Lower leg skin (tissue), 3 donors: Measurements from ENCODE around the gene ZPLD1.

Experiments
- POLR2A ChIP-seq, 2 donors: fragments of 450-650 bp; IDR thresholded peaks; one replicate each; pipeline ENCODE4 v1.6.1; 2016 to 2017; ENCODE audit warnings: antibody characterized with exemption in 2 of 2, mild to moderate bottlenecking in 1 of 2, moderate library complexity in 1 of 2
- TF ChIP-seq, protein P1 (sequence below), 3 donors: fragments of 450-650 bp; IDR thresholded peaks; one replicate each; pipeline ENCODE4 v1.5.1; 2016; ENCODE audit warnings: antibody characterized with exemption in 3 of 3, mild to moderate bottlenecking in 3 of 3, moderate library complexity in 2 of 3

- no peak for TF ChIP-seq POLR2A (IDR thresholded peaks at IDR 0.05)
- TF ChIP-seq, protein P1, sequence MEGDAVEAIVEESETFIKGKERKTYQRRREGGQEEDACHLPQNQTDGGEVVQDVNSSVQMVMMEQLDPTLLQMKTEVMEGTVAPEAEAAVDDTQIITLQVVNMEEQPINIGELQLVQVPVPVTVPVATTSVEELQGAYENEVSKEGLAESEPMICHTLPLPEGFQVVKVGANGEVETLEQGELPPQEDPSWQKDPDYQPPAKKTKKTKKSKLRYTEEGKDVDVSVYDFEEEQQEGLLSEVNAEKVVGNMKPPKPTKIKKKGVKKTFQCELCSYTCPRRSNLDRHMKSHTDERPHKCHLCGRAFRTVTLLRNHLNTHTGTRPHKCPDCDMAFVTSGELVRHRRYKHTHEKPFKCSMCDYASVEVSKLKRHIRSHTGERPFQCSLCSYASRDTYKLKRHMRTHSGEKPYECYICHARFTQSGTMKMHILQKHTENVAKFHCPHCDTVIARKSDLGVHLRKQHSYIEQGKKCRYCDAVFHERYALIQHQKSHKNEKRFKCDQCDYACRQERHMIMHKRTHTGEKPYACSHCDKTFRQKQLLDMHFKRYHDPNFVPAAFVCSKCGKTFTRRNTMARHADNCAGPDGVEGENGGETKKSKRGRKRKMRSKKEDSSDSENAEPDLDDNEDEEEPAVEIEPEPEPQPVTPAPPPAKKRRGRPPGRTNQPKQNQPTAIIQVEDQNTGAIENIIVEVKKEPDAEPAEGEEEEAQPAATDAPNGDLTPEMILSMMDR (IDR thresholded peaks at IDR 0.05) = no peak
Observed at GRCh38 chr3:102400766-102401165, 34.0 kb upstream of the ZPLD1 start.
